BE2C (cell line): Measurements from ENCODE around the gene COL8A2.

Source experiments
- DNase-seq: peaks from one replicate; pipeline ENCODE4 v3.0.0-alpha.2; 2020
- H3K27me3 ChIP-seq: fragments of 250-450 bp; sonication (Bioruptor Pico); 2 replicates; pipeline ENCODE4 v1.5.1; 2020; ENCODE audit warnings: mild to moderate bottlenecking
- H3K36me3 ChIP-seq: fragments of 250-450 bp; sonication (Bioruptor Pico); 2 replicates; pipeline ENCODE4 v1.5.1; 2020; ENCODE audit warnings: mild to moderate bottlenecking
- H3K4me1 ChIP-seq: fragments of 250-450 bp; sonication (Bioruptor Pico); 2 replicates; pipeline ENCODE4 v1.5.1; 2020
- H3K4me3 ChIP-seq: 2 replicates; pipeline ENCODE4 v1.5.1; 2011; ENCODE audit warnings: low read depth, low read length
- H3K9me3 ChIP-seq: fragments of 250-450 bp; sonication (Bioruptor Pico); 2 replicates; pipeline ENCODE4 v1.5.1; 2020
- TF ChIP-seq, protein P1 (sequence below): IDR thresholded peaks from 2 replicates; pipeline ENCODE4 v1.5.1; 2012; ENCODE audit warnings: mild to moderate bottlenecking, low read depth, low read length

COL8A2 gene

DNA sequence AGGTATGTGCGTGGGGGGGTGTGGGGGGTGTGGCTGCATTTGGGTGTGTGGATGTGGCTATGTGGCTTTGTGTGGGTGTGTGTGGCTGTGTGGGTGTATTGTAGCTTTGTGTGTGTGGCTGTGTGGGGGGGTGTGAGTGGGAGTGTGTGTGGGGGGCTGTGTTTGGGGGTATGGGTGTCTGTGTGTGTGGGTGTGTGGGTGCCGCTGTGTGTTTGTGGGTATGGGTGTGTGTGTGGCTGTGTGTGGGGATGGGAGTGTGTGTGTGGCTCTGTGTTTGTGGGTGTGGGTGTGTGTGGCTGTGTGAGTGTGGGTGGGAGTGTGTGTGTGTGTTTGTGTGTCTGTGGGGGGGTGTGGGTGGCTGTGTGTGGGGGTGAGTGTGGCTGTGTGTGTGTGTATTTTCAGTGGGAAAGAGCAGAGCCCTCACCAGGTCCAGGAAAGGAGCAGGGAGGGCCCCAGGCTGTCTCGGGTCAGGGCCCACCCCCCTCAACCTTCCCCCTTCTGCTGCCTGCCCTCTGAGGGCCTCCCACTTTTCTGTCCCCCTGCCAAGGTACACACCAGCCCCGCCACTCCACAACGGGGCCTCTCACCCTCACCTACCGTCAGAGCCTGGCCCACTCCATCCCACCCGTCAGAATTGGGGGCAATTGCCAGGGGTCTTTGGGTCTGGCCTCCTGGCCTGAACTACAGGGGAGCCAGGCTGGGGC, 1.9 kb upstream of the COL8A2 start:
- Histone ChIP-seq H3K36me3 (no peaks in the 10 kb centered on the region), H3K4me1 (no peaks in the 10 kb centered on the region), H3K4me3 (no peak overlapping the region), H3K27me3 (no peaks in the 10 kb centered on the region), H3K9me3 (no peaks in the 10 kb centered on the region)
- TF ChIP-seq, protein P1, sequence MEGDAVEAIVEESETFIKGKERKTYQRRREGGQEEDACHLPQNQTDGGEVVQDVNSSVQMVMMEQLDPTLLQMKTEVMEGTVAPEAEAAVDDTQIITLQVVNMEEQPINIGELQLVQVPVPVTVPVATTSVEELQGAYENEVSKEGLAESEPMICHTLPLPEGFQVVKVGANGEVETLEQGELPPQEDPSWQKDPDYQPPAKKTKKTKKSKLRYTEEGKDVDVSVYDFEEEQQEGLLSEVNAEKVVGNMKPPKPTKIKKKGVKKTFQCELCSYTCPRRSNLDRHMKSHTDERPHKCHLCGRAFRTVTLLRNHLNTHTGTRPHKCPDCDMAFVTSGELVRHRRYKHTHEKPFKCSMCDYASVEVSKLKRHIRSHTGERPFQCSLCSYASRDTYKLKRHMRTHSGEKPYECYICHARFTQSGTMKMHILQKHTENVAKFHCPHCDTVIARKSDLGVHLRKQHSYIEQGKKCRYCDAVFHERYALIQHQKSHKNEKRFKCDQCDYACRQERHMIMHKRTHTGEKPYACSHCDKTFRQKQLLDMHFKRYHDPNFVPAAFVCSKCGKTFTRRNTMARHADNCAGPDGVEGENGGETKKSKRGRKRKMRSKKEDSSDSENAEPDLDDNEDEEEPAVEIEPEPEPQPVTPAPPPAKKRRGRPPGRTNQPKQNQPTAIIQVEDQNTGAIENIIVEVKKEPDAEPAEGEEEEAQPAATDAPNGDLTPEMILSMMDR = no peak
- no peak for DNase-seq

- no peak for DNase-seq
- no peaks in the 10 kb centered on the region for H3K9me3 ChIP-seq
- no peaks in the 10 kb centered on the region for H3K4me1 ChIP-seq
- TF ChIP-seq, protein P1 = no peak
- H3K4me3 ChIP-seq = no peak overlapping the region
- H3K36me3 ChIP-seq = no peaks in the 10 kb centered on the region
- H3K27me3 ChIP-seq = no peaks in the 10 kb centered on the region
Observed at GRCh38 chr1:36126005-36126716, 1.1 kb upstream of the COL8A2 start.

DNA sequence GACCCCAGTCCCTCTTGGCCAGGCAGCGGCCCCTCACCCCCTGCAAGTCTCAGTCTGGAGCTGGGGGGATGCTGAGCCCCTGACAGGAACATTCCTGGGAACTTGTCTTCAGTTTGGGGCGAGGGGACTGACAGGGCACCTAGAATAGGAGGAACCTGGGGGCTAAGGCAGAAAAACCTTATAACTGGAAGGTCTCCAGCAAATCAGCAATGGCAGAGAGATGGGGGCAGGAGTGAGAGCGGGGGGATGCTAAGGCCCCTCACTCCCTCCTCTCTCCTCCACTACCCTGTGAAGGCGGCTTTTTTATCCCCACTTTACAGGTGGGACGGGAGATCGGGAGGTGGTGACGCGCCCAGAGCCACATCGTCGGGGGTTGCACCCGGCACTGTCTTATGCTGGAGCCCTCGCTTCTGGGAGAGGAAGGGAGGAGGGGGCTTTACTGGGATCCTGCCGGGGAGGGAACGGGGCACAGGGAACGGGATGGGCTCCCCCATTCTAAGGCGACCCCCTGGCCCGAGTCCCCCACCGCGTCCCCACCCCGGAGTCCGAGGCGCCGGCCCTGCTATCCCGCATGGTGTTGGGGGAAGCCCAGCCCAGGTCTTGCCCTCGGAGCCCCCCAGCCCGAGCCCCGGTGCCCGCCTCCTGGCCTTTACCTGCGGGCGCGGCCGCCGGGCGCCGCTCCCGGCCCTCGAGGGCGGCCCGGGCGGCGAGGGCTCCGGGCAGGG, 456 bp downstream of the COL8A2 start:
- DNase-seq = no peak
- Histone ChIP-seq H3K4me3 (no peak overlapping the region), H3K27me3 (no peaks in the 10 kb centered on the region), H3K4me1 (no peaks in the 10 kb centered on the region), H3K9me3 (no peaks in the 10 kb centered on the region), H3K36me3 (no peaks in the 10 kb centered on the region)
- TF ChIP-seq, protein P1 = no peak

GRCh38 chr1:36123356-36123755, 1.7 kb downstream of the COL8A2 start:
- TF ChIP-seq, protein P1 = no peak
- no peak for DNase-seq
- Histone ChIP-seq H3K27me3 (no peaks in the 10 kb centered on the region), H3K4me1 (no peaks in the 10 kb centered on the region), H3K4me3 (no peak overlapping the region), H3K9me3 (no peaks in the 10 kb centered on the region), H3K36me3 (no peaks in the 10 kb centered on the region)

DNA sequence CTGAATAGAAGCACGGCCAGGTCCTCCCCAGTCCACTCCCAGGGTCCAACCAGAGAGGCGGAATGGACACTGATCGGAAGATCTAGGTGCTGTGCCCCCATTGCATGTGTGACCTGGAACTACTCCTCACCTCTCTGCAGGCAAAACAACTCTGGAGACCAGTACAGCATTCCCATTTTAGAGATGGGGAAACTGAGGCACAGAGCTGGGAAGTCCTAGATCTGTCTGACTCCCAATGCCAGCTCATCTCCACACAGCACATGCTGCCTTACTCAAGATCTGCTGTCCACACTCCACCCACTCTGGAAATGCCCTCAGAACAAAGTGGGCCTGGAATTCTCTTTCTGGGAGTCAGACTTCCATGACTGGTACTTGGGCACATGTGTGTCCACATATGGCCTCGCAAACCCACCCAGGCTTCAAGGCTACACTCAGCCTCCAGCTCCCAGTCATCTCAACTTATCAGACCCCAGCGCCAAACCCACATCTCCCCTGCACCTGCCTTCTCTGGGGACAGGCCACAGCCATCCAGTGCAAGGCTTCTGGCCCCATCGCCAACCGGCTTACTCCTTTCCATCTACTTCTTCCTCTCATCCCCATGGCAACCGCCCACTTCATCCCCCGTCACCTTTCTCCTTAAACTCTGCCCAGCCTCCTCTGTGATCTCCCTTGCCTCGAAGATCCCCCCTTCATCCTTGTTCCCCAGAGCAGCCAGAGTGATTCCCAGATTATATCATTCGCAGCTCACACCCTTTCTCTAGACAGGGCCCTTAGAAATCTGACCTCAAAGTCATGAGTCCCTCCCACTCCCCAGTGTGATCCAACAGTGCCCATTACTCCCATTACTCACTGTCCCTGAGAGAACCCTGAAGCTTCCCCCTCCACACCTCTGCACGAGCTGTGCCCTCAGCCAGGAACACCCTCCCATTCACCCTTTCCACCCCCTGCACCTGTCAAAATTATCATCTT, 2.7 kb downstream of the COL8A2 start:
- no peaks in the 10 kb centered on the region for H3K4me1 ChIP-seq
- no peaks in the 10 kb centered on the region for H3K36me3 ChIP-seq
- TF ChIP-seq, protein P1 = no peak
- H3K9me3 ChIP-seq = no peaks in the 10 kb centered on the region
- H3K4me3 ChIP-seq = no peak overlapping the region
- no peak for DNase-seq
- no peaks in the 10 kb centered on the region for H3K27me3 ChIP-seq
